ENCODE data around the gene NXPH4. TPM values are rescaled to one million over a fixed set of nuclear protein-coding genes. Genes with fewer than 3 reads are reported as not detected.

NXPH4 gene
- total and polyA plus RNA-seq, 4 experiments from 2014 or later, result not detected

DNA sequence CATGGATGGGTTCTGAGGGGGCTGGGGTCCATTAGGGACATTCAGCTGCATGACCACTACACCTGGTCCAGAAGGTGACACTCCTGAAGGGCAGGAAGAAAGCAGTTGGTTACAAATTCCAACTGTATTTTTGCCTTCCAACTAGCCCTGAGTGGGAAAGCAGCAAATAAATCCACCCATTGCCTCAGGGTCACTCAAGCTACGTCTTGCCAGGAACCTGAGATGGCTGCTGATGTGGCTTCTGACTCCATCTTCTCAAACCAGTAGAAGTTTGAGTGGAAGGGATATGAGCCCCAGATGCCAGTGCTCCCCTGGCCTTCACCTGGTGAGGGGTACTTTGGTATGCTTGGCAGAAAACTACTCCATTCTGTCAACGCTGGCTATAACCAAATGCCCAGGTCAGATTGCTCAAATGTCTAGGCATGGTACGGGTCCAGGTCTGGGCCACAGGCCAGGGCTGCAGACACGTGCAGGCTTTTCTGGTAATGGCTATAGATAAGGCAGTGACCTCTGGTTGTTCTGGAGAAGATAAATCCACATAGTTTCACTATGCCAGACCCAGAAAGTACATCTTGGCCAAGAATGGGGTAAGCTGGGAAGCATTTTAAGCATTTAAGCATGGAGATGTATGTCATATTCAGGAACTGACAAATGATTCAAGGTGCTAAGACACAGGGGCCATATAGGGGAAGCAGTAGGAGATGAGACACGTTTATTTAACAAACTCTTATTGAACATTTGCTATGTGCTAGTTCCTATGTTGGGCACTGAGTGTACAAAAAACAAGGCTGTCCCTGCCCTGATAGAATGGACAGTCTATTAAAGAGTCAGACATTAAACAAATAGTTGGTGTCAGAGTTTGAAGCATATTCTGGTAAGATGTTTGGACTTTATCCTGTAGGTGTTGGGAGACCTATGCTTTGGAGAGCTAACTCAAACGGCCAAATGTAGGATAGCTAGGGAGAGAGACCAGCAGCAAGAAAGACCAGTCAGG lies 42.7 kb downstream of the NXPH4 start:
- Mint-ChIP-seq H3K4me1 (peaks cover 0 to 4% (median 2%) of the 10 kb centered on the region in 4 donors), H3K9me3 (peaks cover 0 to 2% (median 0%) of the 10 kb centered on the region in 8 donors), H3K36me3 (peaks cover 62 to 75% of the 10 kb centered on the region in 2 donors), H3K27me3 (no peaks in the 10 kb centered on the region), H3K27ac (no peak overlapping the region), H3K4me3 (no peak overlapping the region)
- ChIA-PET CTCF (ENCODE audit: partially characterized antibody) (no interaction called here), POLR2A (ENCODE audit: partially characterized antibody) (no interaction called here)
- H3K4me3 ChIP-seq (ENCODE audit: low read length in 2 of 2), result no peak overlapping the region
- no peaks in the 10 kb centered on the region for H3K4me1 ChIP-seq (ENCODE audit: insufficient read depth, low read length)
- no peak for DNase-seq
- no peaks in the 10 kb centered on the region for H3K9me3 ChIP-seq (ENCODE audit: control insufficient read depth in 1 of 2, low read length in 2 of 2)
- intact Hi-C loops (cut with micrococcal nuclease), result no loop called here
- no peak overlapping the region for H3K27ac ChIP-seq (ENCODE audit: low read depth, low read length)
- H3K27me3 ChIP-seq (ENCODE audit: insufficient read depth, low read length), result no peaks in the 10 kb centered on the region
- H3K36me3 ChIP-seq (ENCODE audit: insufficient read depth, low read length), result peaks cover 55% of the 10 kb centered on the region

DNA sequence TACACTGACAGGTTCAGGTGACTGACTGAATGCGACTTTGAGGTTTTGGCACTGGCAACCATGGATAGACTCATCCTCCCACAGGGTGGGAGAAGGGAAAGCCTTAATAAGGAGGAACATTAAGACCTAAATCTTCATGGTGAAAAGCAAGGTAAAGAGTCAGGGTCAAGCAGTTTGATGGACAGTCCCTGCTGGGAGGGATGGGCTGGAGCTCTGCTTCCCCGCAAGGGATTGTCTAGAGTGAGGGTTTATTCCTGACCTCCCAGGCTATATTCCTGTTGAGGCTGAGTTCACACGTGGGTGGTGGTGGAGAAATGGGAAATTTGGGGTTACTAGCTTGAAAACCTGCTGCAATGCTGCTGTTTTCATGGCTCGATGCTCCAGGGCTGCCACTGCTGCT lies 43.8 kb downstream of the NXPH4 start:
- no peak for DNase-seq
- peaks cover 51% of the 10 kb centered on the region for H3K36me3 ChIP-seq (ENCODE audit: insufficient read depth, low read length)
- no peaks in the 10 kb centered on the region for H3K27me3 ChIP-seq (ENCODE audit: insufficient read depth, low read length)
- ChIA-PET POLR2A (ENCODE audit: partially characterized antibody) (no interaction called here), CTCF (ENCODE audit: partially characterized antibody) (interaction anchor here (1.8 to 2.8 kb wide), 3 partner anchors 15 to 193 kb away, joined by 3 to 13 read pairs (median 8); no protein-coding TSS in a partner anchor)
- H3K27ac ChIP-seq (ENCODE audit: low read depth, low read length), result no peak overlapping the region
- H3K4me1 ChIP-seq (ENCODE audit: insufficient read depth, low read length), result no peaks in the 10 kb centered on the region
- H3K27me3 Mint-ChIP-seq, result no peaks in the 10 kb centered on the region
- no peak overlapping the region for H3K4me3 ChIP-seq (ENCODE audit: low read length in 2 of 2)
- peaks cover 0 to 4% (median 2%) of the 10 kb centered on the region in 4 donors for H3K4me1 Mint-ChIP-seq
- intact Hi-C loops (cut with micrococcal nuclease), result no loop called here
- peaks cover 66 to 75% of the 10 kb centered on the region in 2 donors for H3K36me3 Mint-ChIP-seq
- H3K27ac Mint-ChIP-seq, result no peak overlapping the region
- H3K9me3 Mint-ChIP-seq, result peaks cover 0 to 2% (median 0%) of the 10 kb centered on the region in 8 donors
- H3K4me3 Mint-ChIP-seq, result no peak overlapping the region
- H3K9me3 ChIP-seq (ENCODE audit: control insufficient read depth in 1 of 2, low read length in 2 of 2), result no peaks in the 10 kb centered on the region

DNA sequence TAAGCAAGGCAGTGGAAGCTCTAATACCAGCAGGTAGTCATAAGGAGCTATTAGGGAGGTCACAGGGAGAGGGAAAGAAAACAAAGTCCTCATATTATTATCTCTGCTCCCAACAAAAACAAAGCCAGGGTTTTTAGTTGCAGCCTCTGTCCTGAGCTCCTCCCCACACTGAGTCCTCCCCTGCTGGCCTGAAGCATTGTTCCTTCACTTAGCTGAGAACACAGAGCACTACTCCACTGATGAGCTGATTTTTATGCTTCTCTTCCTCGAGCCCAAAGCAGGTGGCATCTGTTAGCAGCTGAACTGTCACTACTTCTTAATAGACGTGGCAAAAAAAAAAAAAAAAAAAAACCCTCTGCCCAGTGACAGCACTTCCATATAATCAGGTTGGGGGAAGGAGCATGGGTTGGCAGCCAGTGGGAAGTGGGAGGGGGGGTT lies 44.9 kb downstream of the NXPH4 start:
- no peaks in the 10 kb centered on the region for H3K9me3 ChIP-seq (ENCODE audit: control insufficient read depth in 1 of 2, low read length in 2 of 2)
- no peak overlapping the region for H3K4me3 ChIP-seq (ENCODE audit: low read length in 2 of 2)
- H3K36me3 Mint-ChIP-seq, result peaks cover 56 to 68% of the 10 kb centered on the region in 2 donors
- no peaks in the 10 kb centered on the region for H3K27me3 Mint-ChIP-seq
- H3K27ac ChIP-seq (ENCODE audit: low read depth, low read length), result no peak overlapping the region
- H3K9me3 Mint-ChIP-seq, result peaks cover 0 to 2% (median 0%) of the 10 kb centered on the region in 8 donors
- H3K4me1 ChIP-seq (ENCODE audit: insufficient read depth, low read length), result no peaks in the 10 kb centered on the region
- CTCF ChIA-PET (ENCODE audit: partially characterized antibody), result interaction anchor here (0.5 to 2.8 kb wide), 8 partner anchors 16 to 819 kb away, joined by 3 to 13 read pairs (median 6); partner anchors contain the start of genes INHBE and SHMT2
- intact Hi-C loops (cut with micrococcal nuclease), result no loop called here
- H3K27ac Mint-ChIP-seq, result peak overlapping the region in 1 of 7 donors; percentile 30
- H3K36me3 ChIP-seq (ENCODE audit: insufficient read depth, low read length), result peaks cover 42% of the 10 kb centered on the region
- POLR2A ChIA-PET (ENCODE audit: partially characterized antibody), result no interaction called here
- no peak overlapping the region for H3K4me3 Mint-ChIP-seq
- no peak for DNase-seq
- no peaks in the 10 kb centered on the region for H3K27me3 ChIP-seq (ENCODE audit: insufficient read depth, low read length)
- H3K4me1 Mint-ChIP-seq, result peaks cover 0 to 4% (median 2%) of the 10 kb centered on the region in 4 donors

GRCh38 chr12:57262126-57262822 lies 45.7 kb downstream of the NXPH4 start:
- intact Hi-C loops (cut with micrococcal nuclease), result loop anchor here (2.0 kb wide), 2 partner anchors 191 to 201 kb away; no protein-coding TSS in a partner anchor
- Histone ChIP-seq H3K4me1 (ENCODE audit: insufficient read depth, low read length) (no peaks in the 10 kb centered on the region), H3K27ac (ENCODE audit: low read depth, low read length) (no peak overlapping the region), H3K4me3 (ENCODE audit: low read length in 2 of 2) (no peak overlapping the region), H3K9me3 (ENCODE audit: control insufficient read depth in 1 of 2, low read length in 2 of 2) (no peaks in the 10 kb centered on the region), H3K36me3 (ENCODE audit: insufficient read depth, low read length) (peaks cover 44% of the 10 kb centered on the region), H3K27me3 (ENCODE audit: insufficient read depth, low read length) (no peaks in the 10 kb centered on the region)
- Mint-ChIP-seq H3K27me3 (no peaks in the 10 kb centered on the region), H3K27ac (no peak overlapping the region), H3K4me3 (no peak overlapping the region), H3K9me3 (peaks cover 0 to 2% (median 0%) of the 10 kb centered on the region in 8 donors), H3K36me3 (peaks cover 54 to 67% of the 10 kb centered on the region in 2 donors), H3K4me1 (peaks cover 0 to 4% (median 2%) of the 10 kb centered on the region in 4 donors)
- POLR2A ChIA-PET (ENCODE audit: partially characterized antibody), result no interaction called here
- CTCF ChIA-PET (ENCODE audit: partially characterized antibody), result interaction anchor here (1.4 to 3.4 kb wide), 5 partner anchors 17 to 193 kb away, joined by 3 to 13 read pairs (median 11); partner anchors contain the start of gene INHBE
- DNase-seq, result no peak

- no peak overlapping the region for H3K27ac ChIP-seq (ENCODE audit: low read depth, low read length)
- H3K9me3 Mint-ChIP-seq, result peaks cover 0 to 2% (median 0%) of the 10 kb centered on the region in 8 donors
- CTCF ChIA-PET (ENCODE audit: partially characterized antibody), result interaction anchor here (0.9 to 5.2 kb wide), 6 partner anchors 10 to 196 kb away, joined by 3 to 43 read pairs (median 12); partner anchors contain the start of genes GLI1 and STAC3
- no peaks in the 10 kb centered on the region for H3K9me3 ChIP-seq (ENCODE audit: control insufficient read depth in 1 of 2, low read length in 2 of 2)
- peak overlapping the region in 1 of 7 donors; percentile 41 for H3K27ac Mint-ChIP-seq
- no peaks in the 10 kb centered on the region for H3K27me3 Mint-ChIP-seq
- no peak overlapping the region for H3K4me3 ChIP-seq (ENCODE audit: low read length in 2 of 2)
- POLR2A ChIA-PET (ENCODE audit: partially characterized antibody), result no interaction called here
- H3K27me3 ChIP-seq (ENCODE audit: insufficient read depth, low read length), result no peaks in the 10 kb centered on the region
- H3K4me3 Mint-ChIP-seq, result no peak overlapping the region
- H3K4me1 Mint-ChIP-seq, result peaks cover 0 to 4% (median 2%) of the 10 kb centered on the region in 4 donors
- no peaks in the 10 kb centered on the region for H3K4me1 ChIP-seq (ENCODE audit: insufficient read depth, low read length)
- DNase-seq, result no peak
- H3K36me3 ChIP-seq (ENCODE audit: insufficient read depth, low read length), result peaks cover 39% of the 10 kb centered on the region
- intact Hi-C loops (cut with micrococcal nuclease), result loop anchor here (1.0 to 2.0 kb wide), 3 partner anchors 190 to 200 kb away; no protein-coding TSS in a partner anchor
- peaks cover 56 to 66% of the 10 kb centered on the region in 2 donors for H3K36me3 Mint-ChIP-seq
Measured at GRCh38 chr12:57263096-57263495, 46.5 kb downstream of the NXPH4 start.

GRCh38 chr12:57266681-57267080 lies 50.1 kb downstream of the NXPH4 start:
- no peaks in the 10 kb centered on the region for H3K9me3 ChIP-seq (ENCODE audit: control insufficient read depth in 1 of 2, low read length in 2 of 2)
- Mint-ChIP-seq H3K9me3 (no peaks in the 10 kb centered on the region), H3K27ac (peak overlapping the region in 1 of 7 donors; percentile 50), H3K4me1 (peaks cover 0 to 4% (median 3%) of the 10 kb centered on the region in 4 donors), H3K4me3 (no peak overlapping the region), H3K36me3 (peaks cover 51 to 72% of the 10 kb centered on the region in 2 donors), H3K27me3 (no peaks in the 10 kb centered on the region)
- ChIA-PET CTCF (ENCODE audit: partially characterized antibody) (interaction anchor here (2.2 to 5.2 kb wide), 3 partner anchors 185 to 193 kb away, joined by 9 to 43 read pairs (median 20); partner anchors contain the start of genes GLI1 and INHBE), POLR2A (ENCODE audit: partially characterized antibody) (no interaction called here)
- DNase-seq, result no peak
- intact Hi-C loops (cut with micrococcal nuclease), result no loop called here
- no peaks in the 10 kb centered on the region for H3K27me3 ChIP-seq (ENCODE audit: insufficient read depth, low read length)
- H3K27ac ChIP-seq (ENCODE audit: low read depth, low read length), result no peak overlapping the region
- H3K4me1 ChIP-seq (ENCODE audit: insufficient read depth, low read length), result no peaks in the 10 kb centered on the region
- peaks cover 39% of the 10 kb centered on the region for H3K36me3 ChIP-seq (ENCODE audit: insufficient read depth, low read length)
- H3K4me3 ChIP-seq (ENCODE audit: low read length in 2 of 2), result no peak overlapping the region
